Measurements from ENCODE around the gene TSHZ2.

DNA sequence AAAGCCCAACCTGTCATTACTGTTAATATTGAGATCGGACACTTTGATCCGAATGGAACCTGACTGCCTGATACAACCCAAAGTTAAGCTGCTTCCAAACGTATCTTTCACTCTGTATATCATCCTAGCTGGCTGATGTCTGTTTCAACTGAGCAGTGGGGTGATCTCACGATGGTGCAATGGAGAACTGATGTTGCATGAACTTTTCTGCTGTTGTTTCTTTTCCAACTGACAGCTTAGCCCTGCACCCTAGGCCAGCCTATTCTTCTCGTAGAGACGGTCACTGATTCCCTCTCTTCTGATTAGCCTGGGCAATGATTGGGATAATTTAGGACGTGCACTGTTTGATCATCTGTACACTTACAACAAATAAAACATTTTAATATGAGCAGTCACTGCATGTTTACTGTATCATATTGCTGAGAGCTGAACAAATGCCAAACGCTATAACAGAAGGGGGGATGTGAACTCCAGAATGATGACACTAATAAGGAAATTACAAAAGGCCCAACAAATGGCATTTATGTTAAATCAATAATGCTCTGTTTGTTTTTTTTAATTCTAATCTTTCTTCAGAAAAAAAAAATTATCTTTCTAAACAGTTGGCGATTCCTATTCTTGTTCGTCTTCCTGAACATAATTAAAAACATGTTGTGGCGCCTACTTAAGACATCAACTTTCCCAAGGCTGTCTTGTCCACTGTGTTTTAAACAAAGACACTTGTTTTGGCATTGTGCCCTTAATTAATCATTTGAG lies 436.7 kb downstream of the TSHZ2 start:
- TF ChIP-seq, protein P1, sequence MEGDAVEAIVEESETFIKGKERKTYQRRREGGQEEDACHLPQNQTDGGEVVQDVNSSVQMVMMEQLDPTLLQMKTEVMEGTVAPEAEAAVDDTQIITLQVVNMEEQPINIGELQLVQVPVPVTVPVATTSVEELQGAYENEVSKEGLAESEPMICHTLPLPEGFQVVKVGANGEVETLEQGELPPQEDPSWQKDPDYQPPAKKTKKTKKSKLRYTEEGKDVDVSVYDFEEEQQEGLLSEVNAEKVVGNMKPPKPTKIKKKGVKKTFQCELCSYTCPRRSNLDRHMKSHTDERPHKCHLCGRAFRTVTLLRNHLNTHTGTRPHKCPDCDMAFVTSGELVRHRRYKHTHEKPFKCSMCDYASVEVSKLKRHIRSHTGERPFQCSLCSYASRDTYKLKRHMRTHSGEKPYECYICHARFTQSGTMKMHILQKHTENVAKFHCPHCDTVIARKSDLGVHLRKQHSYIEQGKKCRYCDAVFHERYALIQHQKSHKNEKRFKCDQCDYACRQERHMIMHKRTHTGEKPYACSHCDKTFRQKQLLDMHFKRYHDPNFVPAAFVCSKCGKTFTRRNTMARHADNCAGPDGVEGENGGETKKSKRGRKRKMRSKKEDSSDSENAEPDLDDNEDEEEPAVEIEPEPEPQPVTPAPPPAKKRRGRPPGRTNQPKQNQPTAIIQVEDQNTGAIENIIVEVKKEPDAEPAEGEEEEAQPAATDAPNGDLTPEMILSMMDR (IDR thresholded peaks at IDR 0.05; ENCODE audit: poor library complexity), result no peak
- no peak for TF ChIP-seq EZH2 (IDR thresholded peaks at IDR 0.05; ENCODE audit: borderline replicate concordance)
